OCI-LY7 (cell line): Measurements from ENCODE around the gene DHRS7.

ENCODE experiments used
- CTCF ChIP-seq: fragments of 200-600 bp; sonication (generic); conservative IDR thresholded peaks from 2 replicates; pipeline ENCODE4 v1.5.1; 2014; ENCODE audit warnings: mild to moderate bottlenecking, antibody characterized with exemption, low read length, moderate library complexity, mixed read lengths
- EZH2phosphoT487 ChIP-seq: fragments of 200-600 bp; sonication (generic); IDR thresholded peaks from 2 replicates; pipeline ENCODE4 v1.6.1; 2018; ENCODE audit warnings: low read depth, borderline replicate concordance, mild to moderate bottlenecking, mixed run types, antibody characterized with exemption, low read length, moderate library complexity, mixed read lengths

- no peak for TF ChIP-seq CTCF
- TF ChIP-seq EZH2phosphoT487: no peak
Measured at GRCh38 chr14:60160422-60160821, 4.8 kb downstream of the DHRS7 start.
